GM20000 (cell line): ENCODE measurements around the gene MAP3K7.

ENCODE experiments used
- DNase-seq: peaks from one replicate; pipeline ENCODE4 v3.0.0; 2012; ENCODE audit warnings: low spot score
- TF ChIP-seq, protein P1 (sequence below): IDR thresholded peaks from 2 replicates; pipeline ENCODE4 v1.5.1; 2012; ENCODE audit warnings: mild to moderate bottlenecking, control low read depth; ENCODE audit errors: extremely low read depth, missing control alignments

MAP3K7 gene

DNA sequence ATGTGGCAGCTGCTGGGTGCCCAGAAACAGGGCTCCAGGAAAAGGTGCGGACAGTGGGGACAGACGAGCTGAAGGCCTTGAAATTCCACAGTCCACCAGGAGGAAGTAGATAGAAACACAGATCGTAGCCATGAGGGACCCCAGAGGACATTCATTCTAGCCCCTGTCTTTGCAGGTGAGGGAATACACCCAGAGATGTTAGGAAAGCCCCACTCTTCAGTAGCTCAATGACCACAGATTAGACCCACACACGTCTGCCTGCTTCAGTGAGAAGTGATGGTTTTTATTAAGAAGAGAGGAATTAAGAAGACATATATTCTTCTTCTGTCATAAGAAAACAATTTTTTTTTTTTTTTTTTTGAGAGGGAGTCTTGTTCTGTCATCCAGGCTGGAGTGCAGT is 123.0 kb downstream of the MAP3K7 start:
- TF ChIP-seq, protein P1, sequence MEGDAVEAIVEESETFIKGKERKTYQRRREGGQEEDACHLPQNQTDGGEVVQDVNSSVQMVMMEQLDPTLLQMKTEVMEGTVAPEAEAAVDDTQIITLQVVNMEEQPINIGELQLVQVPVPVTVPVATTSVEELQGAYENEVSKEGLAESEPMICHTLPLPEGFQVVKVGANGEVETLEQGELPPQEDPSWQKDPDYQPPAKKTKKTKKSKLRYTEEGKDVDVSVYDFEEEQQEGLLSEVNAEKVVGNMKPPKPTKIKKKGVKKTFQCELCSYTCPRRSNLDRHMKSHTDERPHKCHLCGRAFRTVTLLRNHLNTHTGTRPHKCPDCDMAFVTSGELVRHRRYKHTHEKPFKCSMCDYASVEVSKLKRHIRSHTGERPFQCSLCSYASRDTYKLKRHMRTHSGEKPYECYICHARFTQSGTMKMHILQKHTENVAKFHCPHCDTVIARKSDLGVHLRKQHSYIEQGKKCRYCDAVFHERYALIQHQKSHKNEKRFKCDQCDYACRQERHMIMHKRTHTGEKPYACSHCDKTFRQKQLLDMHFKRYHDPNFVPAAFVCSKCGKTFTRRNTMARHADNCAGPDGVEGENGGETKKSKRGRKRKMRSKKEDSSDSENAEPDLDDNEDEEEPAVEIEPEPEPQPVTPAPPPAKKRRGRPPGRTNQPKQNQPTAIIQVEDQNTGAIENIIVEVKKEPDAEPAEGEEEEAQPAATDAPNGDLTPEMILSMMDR, result no peak

More for the DNA sequence above, 123.0 kb downstream of the MAP3K7 start:
- no peak for DNase-seq
